Measurements from ENCODE around the gene PRLH.

DNA sequence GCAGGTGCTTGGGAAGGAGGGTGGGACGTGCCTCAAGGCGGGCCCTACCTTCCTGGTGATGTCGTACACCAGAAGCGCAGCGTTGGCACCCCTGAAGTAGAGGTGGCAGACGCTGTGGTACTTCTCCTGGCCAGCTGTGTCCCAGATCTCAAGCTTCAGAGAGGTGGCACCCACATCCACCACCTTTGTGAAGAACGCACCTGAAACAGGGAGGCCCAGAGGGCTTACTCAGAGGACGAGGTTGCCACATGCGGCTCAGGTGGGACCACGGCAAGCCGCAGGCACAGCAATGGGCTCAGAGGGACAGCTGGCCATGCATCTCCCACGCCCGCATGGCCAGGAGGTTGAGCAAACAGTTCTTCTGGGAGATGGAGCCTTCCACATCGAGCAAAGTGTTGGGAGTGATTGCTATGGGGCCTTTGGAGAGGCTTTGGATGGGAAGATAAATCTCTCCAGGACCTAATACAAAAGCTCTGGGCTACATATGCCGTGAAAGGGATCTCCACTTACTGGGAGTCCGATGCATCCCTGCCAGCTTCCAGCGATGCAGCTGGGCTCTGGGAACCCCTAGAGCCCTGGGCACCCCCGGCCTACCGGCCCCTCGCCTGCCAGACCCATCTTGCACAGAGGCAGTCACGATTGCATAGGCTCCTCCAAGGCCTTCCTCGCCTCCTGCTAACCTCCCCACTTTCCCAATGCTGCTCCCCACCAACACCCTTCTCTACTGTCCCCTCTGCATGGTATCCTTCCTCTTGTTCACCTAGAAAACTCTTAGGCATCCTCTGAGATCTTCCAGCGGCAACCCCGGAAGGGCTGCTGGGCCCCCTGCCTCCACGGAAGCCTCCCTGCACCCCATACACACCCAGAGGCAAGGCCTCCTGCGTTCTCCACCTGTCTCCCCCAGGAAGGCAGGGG lies 11.8 kb downstream of the PRLH start:
- no peak for TF ChIP-seq CTCF (conservative IDR thresholded peaks at IDR 0.05; ENCODE audit: low read length)
- TF ChIP-seq EZH2phosphoT487 (IDR thresholded peaks at IDR 0.05; ENCODE audit: borderline replicate concordance) = no peak
